ENCODE data around the gene RAB11FIP4.

DNA sequence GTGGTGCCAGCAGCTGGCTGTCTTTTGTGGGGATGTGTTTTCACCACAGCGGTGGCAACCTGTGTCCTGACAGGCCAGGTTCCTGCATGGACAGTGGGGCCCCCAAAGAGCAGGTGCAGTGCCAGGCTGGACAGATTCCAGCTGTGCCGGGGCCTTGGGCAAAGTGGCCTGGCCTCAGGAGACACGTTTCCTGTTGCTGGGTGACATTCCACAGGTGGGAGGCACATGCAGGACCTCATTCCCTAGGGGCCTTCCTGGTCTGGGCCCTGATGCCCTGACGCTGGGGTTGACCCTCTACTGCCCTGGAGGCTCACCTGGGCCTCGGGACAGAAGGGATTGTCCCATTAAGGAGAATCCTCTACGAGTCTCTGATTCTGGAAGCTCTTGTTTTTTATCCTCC lies 182.4 kb downstream of the RAB11FIP4 start:
- TF ChIP-seq FOXK1 (CRISPR knock-in tag; IDR thresholded peaks at IDR 0.05) = no peak
- TF ChIP-seq, protein P1, sequence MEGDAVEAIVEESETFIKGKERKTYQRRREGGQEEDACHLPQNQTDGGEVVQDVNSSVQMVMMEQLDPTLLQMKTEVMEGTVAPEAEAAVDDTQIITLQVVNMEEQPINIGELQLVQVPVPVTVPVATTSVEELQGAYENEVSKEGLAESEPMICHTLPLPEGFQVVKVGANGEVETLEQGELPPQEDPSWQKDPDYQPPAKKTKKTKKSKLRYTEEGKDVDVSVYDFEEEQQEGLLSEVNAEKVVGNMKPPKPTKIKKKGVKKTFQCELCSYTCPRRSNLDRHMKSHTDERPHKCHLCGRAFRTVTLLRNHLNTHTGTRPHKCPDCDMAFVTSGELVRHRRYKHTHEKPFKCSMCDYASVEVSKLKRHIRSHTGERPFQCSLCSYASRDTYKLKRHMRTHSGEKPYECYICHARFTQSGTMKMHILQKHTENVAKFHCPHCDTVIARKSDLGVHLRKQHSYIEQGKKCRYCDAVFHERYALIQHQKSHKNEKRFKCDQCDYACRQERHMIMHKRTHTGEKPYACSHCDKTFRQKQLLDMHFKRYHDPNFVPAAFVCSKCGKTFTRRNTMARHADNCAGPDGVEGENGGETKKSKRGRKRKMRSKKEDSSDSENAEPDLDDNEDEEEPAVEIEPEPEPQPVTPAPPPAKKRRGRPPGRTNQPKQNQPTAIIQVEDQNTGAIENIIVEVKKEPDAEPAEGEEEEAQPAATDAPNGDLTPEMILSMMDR (IDR thresholded peaks at IDR 0.05) = no peak
- TF ChIP-seq CREB1 (CRISPR knock-in tag; IDR thresholded peaks at IDR 0.05) = no peak
- TF ChIP-seq, protein P2, sequence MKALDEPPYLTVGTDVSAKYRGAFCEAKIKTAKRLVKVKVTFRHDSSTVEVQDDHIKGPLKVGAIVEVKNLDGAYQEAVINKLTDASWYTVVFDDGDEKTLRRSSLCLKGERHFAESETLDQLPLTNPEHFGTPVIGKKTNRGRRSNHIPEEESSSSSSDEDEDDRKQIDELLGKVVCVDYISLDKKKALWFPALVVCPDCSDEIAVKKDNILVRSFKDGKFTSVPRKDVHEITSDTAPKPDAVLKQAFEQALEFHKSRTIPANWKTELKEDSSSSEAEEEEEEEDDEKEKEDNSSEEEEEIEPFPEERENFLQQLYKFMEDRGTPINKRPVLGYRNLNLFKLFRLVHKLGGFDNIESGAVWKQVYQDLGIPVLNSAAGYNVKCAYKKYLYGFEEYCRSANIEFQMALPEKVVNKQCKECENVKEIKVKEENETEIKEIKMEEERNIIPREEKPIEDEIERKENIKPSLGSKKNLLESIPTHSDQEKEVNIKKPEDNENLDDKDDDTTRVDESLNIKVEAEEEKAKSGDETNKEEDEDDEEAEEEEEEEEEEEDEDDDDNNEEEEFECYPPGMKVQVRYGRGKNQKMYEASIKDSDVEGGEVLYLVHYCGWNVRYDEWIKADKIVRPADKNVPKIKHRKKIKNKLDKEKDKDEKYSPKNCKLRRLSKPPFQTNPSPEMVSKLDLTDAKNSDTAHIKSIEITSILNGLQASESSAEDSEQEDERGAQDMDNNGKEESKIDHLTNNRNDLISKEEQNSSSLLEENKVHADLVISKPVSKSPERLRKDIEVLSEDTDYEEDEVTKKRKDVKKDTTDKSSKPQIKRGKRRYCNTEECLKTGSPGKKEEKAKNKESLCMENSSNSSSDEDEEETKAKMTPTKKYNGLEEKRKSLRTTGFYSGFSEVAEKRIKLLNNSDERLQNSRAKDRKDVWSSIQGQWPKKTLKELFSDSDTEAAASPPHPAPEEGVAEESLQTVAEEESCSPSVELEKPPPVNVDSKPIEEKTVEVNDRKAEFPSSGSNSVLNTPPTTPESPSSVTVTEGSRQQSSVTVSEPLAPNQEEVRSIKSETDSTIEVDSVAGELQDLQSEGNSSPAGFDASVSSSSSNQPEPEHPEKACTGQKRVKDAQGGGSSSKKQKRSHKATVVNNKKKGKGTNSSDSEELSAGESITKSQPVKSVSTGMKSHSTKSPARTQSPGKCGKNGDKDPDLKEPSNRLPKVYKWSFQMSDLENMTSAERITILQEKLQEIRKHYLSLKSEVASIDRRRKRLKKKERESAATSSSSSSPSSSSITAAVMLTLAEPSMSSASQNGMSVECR (CRISPR knock-in tag; IDR thresholded peaks at IDR 0.05; ENCODE audit: borderline replicate concordance) = no peak
- TF ChIP-seq, protein P3, sequence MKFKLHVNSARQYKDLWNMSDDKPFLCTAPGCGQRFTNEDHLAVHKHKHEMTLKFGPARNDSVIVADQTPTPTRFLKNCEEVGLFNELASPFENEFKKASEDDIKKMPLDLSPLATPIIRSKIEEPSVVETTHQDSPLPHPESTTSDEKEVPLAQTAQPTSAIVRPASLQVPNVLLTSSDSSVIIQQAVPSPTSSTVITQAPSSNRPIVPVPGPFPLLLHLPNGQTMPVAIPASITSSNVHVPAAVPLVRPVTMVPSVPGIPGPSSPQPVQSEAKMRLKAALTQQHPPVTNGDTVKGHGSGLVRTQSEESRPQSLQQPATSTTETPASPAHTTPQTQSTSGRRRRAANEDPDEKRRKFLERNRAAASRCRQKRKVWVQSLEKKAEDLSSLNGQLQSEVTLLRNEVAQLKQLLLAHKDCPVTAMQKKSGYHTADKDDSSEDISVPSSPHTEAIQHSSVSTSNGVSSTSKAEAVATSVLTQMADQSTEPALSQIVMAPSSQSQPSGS (CRISPR knock-in tag; IDR thresholded peaks at IDR 0.05; ENCODE audit: borderline replicate concordance, low read depth) = no peak
- TF ChIP-seq TEAD4 (CRISPR knock-in tag; IDR thresholded peaks at IDR 0.05) = no peak
- no peak for TF ChIP-seq ZNF263 (CRISPR knock-in tag; IDR thresholded peaks at IDR 0.05; ENCODE audit: low read depth)
- TF ChIP-seq, protein P4, sequence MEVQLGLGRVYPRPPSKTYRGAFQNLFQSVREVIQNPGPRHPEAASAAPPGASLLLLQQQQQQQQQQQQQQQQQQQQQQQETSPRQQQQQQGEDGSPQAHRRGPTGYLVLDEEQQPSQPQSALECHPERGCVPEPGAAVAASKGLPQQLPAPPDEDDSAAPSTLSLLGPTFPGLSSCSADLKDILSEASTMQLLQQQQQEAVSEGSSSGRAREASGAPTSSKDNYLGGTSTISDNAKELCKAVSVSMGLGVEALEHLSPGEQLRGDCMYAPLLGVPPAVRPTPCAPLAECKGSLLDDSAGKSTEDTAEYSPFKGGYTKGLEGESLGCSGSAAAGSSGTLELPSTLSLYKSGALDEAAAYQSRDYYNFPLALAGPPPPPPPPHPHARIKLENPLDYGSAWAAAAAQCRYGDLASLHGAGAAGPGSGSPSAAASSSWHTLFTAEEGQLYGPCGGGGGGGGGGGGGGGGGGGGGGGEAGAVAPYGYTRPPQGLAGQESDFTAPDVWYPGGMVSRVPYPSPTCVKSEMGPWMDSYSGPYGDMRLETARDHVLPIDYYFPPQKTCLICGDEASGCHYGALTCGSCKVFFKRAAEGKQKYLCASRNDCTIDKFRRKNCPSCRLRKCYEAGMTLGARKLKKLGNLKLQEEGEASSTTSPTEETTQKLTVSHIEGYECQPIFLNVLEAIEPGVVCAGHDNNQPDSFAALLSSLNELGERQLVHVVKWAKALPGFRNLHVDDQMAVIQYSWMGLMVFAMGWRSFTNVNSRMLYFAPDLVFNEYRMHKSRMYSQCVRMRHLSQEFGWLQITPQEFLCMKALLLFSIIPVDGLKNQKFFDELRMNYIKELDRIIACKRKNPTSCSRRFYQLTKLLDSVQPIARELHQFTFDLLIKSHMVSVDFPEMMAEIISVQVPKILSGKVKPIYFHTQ (CRISPR knock-in tag; IDR thresholded peaks at IDR 0.05) = no peak

All from WTC11 (cell line).